Brain pericyte (primary cell): Measurements from ENCODE around the gene GARNL3.
A peak's percentile ranks its signal among the peaks of the same experiment; 100 is the strongest.

Experiments
- DNase-seq: peaks from one replicate; pipeline ENCODE4 v3.0.0-alpha.2; 2012; ENCODE audit warnings: low read depth, low spot score

Gene GARNL3

DNA sequence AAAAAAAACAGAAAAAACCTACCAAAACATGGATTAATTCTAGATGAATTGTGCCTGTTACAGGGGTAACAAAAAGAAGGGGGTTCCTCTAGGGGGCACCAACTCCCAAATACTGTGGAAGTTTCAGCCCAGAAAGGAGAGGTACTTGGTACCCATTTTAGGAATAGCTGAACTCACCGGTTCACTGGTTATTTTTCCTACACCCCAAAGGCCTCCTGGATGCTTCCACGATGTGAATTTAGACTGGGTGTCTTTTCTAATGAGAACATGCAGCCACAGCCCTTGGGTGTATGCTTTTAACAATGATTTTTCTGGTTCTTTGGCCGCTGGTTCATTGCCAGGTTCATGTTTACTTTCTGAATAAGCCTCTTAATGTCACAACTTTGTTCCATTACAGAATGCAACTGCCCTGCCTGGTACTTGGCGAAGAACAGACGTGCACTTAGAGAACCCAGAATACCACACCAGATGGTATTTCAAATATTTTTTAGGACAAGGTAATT lies 46.7 kb downstream of the GARNL3 start:
- DNase-seq: peak; percentile 11

DNA sequence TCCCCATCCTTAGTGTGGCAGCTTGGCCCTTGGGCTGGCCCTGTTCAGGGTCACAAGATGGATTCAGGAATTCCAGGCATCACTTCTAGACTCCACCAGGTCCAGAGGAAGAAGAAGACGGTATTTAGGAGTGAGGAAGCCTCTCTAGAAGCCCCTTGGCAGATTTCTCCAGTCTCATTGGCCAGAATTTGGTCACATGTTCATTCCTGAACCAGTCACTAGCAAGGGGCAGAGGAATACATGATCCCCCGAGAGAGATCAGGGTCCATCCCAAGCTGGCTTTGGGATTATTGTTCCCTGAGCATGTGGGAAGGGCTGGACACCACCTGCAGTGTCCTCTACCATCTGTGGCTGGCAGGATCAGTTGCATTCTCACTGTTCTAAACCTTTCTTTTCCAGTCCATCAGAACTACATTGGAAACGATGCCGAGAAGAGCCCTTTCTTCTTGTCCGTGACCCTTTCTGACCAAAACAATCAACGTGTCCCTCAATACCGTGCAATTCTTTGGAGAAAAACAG lies 48.5 kb downstream of the GARNL3 start:
- DNase-seq: no peak

DNA sequence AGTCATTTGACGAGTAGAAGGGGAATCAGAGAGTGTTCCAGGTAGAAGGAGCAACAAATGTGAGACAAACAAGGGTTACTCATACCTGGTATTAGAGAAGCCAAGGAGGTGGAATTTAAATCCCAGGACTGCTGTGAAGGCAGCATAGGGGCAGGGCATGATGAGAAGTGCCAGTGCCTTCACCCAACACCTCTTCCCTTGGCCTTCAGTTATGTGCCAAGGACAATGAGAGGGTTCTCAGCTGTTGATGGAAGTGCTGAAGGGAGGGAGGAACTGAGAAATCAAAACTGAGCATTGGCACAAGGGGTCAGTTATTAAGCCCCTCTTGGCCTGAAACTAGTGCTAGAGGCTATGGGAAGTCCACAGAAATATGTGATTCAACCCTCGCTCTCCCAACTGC lies 50.3 kb downstream of the GARNL3 start:
- DNase-seq: no peak

DNA sequence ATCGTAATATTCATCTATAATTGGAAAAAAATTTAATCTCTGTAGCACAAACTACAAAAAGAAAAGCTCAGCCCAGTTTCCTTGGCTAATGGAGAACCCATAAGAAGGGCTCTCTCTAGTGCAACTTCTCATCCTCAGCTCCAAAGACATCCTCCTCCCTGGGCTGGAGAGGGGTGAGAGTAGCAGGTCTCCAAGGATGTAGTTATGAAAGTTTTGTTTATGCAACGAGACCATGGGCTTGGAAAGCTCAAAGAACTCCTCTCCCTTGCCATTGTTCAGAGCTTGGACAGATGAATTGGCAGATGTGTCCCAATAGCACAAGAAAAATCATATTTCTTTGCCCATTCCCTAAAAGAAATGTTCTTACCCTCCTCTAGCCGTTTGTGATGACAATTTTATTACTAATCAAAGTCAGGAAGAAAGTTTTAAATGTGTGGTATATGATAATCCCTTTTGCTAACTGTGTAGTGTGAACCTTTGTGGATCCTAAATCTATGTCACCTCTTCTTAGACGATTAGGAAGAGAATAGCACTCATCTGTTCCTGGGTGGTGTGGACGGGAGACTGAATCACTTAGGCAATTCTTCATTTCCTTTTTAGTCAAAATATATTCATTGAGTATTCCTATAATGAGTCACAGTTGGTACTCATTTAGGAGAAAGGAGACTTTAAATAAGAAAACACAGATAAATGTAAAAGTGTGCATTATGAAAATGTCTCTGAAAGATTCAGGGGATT lies 52.2 kb downstream of the GARNL3 start:
- DNase-seq: no peak

DNA sequence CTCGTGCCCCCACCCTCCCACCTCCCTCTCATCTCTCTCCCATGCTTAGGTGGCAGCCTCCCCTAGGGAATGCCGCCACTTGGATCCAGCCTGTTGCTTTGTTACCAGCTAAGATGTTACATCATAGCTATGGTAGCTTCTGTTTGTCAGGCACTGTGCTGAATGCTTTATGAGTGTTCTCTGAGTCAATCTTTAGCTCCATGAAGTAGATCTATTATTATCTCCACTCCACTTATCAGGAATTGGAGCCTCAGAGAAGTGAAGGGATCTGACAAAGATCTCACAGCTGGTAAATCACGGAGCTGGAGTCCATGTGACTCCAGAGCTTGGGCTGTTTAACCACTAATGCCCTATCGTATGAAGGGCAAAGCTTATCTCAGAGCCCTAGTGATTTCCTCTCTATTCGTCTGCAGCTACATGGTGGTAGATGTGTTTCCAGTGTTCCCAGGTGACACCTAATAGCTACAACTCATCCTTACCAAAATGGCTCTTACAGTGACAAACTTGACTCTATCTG lies 54.1 kb downstream of the GARNL3 start:
- no peak for DNase-seq

DNA sequence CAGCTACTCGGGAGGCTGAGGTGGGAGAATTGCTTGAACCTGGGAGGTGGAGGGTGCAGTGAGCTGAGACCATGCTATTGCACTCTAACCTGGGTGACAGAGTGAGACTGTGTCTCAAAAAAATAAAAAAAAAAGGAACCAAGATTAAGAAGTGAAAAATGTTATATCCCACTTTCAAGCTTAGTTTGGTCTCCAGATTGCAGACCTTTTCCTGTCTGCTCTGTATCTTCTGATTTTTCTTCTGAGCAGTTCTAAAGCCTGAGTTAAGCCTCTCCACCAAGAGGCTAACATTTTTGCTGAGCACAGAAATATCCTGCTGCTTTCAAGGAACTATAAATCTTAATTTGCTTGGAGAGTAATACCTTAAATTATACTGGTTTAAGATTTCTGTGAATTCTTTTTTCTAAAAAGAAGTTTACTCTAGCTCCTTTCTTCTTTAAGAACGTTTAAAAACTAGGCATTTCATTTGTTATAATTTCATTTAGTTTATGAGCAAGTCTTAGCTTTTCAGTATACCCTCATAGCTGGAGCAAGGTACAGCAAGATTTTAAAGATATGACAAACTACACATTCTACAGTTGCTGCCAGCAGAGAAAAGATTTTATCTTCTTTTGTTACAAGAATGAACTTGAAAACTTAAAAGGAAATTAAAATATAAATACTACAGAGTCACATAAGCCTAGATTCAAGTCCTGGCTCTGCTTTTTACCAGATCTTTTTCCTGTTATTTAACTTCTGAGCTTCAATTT lies 55.0 kb downstream of the GARNL3 start:
- DNase-seq: no peak

DNA sequence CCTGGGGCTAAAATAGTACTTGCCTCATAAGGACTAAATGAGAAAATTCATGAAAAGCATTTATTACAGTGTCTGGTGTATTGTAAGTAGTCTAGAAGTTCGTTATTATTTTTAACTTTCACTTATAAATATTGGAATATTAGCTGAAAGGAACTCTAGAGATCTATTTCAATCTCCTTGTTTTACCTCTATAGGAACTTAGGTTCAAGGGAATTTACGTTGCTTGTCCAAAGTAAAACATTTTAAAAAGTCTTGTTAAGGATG lies 55.5 kb downstream of the GARNL3 start:
- no peak for DNase-seq

DNA sequence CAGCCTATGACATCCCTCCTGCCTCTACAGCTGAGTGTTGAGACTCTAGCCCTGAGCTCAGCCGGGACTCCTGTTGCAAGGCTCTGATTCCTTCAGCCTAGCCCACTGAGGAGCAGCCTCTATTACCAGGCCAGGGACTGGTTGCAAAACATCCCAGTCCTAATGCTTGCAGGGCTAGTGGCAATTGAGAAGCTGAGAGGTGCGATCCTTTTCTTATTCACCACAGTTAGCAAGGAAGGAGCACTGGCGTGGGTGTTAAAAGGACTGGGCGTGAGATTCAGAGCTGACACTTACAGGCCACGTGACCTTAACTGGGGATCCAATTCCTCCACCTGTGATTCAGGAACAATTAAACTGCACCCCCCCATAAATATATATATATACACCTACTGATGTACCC lies 58.8 kb downstream of the GARNL3 start:
- DNase-seq: no peak

DNA sequence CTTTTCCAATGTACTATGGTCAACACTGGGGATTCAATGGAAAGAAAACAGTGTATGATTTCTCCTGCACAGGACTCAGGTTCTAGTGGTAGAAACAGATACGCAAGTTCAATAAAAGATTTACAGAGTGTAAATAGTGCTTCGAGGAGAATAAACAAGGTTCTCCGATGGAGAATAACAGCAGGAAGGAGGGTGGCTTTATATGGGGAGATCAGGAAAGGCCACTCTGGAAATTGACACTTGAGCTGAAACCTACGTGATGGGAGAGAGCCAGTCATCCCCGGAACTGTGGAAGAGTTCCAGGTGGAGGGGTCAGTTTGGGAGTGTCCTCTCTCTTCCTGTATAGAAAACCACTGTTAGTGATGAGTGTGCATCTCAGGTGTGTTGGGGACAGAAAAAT lies 65.9 kb downstream of the GARNL3 start:
- no peak for DNase-seq

DNA sequence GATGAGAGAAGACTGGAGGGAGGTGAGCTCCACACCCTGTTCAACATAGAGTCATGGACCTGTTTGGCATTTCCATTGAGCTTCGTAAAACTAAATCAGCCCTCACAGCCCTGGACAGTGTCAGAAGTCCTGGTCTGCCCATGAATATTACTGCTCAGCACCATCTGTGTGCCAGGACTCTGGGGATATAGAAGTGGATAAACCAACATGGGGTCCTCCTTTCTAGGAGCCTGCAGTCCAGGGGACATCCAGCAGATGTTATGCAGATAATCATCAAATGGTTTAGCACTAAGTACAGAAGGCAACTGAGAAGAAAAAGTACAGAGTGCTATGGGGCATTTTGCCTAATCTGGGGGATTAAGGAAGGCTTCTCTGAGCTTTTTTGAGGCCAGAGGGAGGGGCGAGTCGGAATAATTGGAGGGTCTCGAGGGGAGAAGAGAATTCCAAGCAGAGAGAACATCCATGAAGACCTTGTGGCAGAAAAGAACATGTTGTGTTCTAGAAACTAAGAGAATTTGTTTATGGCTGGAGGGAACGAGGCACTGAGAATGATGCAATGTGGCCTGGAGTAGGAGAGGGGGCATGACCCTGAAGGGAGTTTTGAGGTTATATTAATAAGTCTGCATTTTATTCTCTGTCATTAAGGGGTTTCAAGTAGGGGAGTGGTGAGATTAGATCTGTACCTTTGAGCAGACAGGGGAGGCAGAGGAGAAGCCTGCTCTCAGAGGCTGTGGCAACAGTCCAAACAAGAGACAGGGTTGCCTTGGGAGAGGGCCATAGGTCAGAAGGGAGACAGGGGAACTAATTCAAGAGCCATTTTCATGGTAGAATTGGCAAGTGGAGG lies 68.9 kb downstream of the GARNL3 start:
- no peak for DNase-seq

DNA sequence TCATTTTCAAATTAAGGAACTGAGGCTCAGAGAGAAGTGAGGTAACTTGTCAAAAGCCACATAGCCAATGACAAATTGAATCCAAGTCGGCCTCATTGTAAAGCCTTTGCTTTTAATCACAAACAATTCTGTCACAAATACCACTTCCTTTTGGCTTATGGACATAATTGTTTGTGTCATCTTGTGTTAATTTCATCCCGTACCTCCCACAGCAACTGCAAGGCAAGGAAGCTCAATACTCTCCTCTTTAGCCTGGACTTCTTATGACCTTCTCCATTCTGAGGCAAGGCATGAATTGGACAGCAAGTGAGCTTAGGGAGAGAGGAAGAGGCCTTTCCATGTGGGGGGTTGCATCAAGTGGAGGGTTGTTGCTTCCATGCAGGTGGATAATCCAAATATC lies 70.2 kb downstream of the GARNL3 start:
- DNase-seq: no peak

DNA sequence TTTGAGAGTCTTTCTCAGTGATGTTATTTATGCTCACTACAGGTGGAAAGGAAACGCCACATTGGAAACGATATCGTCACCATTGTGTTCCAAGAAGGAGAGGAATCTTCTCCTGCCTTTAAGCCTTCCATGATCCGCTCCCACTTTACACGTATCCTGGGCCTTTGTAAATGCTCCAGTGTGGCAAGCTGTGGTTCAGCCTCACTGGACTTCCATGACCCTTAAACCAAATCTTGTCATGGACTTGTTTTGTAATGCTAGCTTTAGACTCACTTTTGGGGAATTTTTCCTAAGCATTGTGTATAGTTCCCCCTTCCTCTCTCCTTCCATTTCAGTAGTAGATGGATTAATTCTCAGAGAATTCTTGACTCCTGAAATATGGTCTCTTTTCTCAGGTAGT lies 71.5 kb downstream of the GARNL3 start:
- no peak for DNase-seq

DNA sequence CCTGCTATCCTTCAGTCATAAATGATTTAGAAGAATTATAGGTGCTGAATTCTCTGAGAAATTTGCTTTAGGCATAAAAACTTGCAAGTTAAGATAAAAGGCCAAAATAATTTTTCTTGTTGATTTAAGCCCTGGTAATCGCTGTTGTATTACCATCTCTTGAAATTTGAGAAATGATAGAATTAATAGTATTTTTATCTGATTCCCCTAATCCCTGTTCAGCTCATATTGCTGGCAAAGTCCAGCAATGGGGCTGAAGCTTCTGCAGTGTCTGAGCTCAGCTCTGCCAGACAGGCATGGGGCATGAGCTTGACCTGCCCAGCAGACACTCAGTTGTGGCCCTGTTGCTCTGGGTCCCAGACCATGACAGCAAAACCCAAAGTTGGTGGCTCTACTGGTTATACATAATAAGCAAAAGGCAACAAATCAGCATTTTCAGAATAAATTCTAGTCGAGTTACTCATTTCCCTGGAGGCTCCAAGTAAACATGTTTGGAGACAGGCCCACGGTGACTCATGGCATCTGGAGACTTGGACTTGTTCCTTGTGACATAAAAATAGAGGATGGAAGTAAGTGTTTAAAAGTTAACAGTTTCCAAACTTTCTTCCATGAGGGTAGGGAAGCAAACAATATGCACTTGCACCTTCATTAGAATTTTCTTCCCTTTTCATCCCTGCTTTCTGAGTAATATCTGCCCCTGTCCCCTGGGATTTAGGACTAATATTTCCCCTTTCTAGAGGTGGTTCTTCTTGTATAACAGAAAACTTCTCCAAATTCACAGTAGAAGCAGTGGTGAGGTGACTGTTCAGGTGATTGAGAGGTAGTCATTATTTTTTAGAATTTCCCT lies 72.2 kb downstream of the GARNL3 start:
- peak; percentile 63 for DNase-seq

DNA sequence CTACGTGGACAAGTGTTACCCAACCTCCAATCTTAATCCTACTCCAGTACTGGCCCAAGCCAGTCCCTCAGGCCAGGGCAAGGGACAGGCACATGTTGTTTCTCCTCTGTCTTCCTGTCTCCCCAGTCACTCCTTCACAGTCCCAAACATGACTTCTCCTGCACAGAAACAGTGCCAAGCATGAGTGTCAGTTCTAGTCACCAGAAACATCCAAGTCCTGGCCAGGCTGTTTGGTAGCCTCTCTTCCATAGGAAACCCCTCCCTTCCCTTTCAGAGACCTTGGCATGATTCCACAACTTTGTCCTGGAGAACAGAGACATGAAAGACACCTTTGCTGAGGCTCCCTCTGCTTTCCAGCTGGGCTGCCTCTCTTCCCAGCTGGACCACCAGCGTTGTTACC lies 76.1 kb downstream of the GARNL3 start:
- DNase-seq: no peak

DNA sequence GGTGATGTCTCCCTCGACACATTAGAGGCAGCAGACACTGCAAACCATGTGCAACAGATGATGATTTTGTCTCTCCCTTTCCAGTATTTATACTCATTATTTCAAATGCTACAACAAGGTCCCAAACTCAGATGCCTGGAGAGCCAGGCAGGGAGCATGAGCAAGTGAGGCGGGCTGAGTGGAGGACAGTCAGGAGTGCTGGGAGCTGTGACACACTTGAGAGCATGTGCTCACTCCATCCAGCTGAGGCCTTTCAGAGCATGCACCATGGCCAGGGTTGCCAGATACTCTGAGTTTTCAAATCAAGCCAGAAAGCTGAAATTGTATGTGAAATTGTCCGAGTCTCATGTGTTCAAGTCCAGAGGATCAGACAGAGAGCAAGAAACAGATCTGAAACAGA lies 76.6 kb downstream of the GARNL3 start:
- DNase-seq: no peak

DNA sequence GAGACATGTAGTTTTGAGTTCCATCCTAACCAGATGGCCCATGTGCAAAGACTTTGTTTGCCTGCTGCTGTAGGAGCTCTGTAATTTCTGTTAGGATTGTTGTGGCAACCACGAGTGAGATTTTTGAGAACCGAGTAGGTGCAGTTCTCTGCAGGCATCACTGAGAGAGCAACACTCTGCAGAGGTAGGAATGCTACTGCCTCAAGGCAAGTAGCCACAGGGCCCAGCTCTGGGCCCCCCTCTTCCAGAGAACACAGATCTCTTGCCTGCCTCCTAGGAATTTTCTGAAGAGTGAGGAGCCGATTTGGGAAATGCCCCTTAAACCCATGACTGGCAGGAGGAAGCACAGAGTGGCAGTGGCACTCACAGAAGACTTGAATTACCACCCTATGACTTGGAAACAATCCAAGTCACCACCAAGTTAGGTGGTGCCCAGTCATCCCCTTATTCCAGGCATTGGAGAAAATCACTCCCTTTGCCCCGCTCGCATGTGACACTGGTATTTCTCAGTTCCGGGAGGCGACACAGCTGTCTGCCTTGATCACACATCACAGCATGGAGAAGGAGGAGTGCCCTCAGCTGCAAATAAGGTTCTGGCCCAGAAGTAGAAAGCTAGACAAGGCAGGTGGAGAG lies 79.9 kb downstream of the GARNL3 start:
- no peak for DNase-seq

DNA sequence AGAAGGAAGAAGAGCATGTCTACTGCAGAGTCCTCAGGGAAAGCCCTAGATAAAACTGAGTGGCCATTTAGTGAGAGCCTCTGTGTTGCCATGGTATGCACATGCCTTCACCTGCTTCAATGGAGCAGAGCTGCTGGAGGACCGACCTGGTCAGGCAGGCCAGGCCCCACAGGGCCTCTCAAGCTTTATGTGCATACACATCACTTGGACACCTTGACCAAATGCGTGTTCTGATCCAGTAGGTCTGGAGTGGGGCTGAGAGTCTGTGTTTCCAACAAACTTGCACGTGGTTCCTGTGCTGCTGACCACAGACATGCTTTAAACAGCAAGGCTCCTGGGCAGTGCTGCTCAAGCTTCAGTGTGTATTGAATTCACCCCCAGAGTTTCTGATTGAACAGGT lies 81.0 kb downstream of the GARNL3 start:
- DNase-seq: no peak

DNA sequence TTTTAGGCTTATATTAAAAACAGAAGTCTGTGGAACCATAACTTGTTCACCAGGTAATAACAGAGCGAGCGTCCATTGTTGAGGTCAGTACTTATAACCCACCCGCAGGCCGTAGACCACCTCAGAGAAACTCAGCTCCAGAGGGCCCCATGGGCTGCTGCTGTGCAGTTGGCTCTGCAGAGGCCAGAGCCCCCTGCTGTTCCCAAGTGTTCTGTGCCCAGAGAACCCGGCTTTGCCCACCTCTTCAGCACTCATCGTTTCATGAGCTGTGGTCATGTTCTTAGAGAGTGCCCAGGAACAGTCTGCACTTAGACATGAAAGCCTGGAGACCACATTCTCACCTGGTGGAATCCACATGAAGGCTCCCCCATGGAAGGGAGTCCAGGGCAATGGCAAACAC lies 82.0 kb downstream of the GARNL3 start:
- DNase-seq: no peak

DNA sequence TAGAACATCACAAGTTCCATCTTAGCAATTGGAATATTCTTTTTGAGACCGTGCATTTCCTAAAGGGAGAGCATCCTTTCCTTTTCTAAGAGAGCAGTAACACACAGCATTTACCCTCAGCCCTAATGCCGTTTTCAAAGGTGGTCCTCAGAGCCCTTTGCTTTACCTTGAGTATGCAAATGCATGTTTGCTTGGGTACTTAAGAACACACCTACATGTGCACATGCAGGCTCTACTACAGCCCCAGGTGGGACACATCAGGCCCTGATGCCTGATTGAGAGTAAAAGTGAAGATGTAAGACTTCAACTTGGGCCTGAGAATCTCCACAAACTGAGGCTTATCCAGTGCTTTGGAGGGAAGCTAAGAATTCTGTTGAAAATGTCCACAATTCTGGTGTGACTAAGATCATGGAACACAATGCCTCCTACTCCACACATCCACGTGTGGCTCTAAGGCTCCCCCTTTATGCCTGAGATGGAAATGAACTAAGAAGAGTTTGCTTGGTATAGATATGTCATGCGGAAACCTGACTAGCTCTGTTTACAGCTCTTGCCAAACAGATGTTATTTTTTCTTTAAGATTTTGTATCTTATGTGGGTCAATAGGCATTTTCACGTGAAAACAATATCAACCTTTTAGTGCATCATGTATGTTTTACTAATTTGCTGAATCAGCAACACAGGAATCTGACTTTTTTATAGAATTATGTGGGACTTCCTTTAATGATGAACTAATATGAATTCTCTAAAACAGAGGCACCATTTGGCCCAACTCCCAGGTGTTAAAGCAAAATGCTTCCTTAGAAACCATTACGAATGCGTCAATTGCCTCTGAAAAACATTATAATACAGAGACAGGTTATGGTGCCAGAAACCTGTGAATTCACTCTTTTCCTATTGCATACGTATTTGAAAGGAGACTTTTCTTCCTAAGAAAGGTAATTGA lies 83.5 kb downstream of the GARNL3 start:
- DNase-seq: no peak
